Lower leg skin (tissue), 3 donors: Measurements from ENCODE around the gene CCDC183.

Experiments
- POLR2A ChIP-seq, 2 donors: fragments of 450-650 bp; IDR thresholded peaks; one replicate each; pipeline ENCODE4 v1.6.1; 2016 to 2017; ENCODE audit warnings: antibody characterized with exemption in 2 of 2, mild to moderate bottlenecking in 1 of 2, moderate library complexity in 1 of 2
- TF ChIP-seq, protein P1 (sequence below), 3 donors: fragments of 450-650 bp; IDR thresholded peaks; one replicate each; pipeline ENCODE4 v1.5.1; 2016; ENCODE audit warnings: antibody characterized with exemption in 3 of 3, mild to moderate bottlenecking in 3 of 3, moderate library complexity in 2 of 3

DNA sequence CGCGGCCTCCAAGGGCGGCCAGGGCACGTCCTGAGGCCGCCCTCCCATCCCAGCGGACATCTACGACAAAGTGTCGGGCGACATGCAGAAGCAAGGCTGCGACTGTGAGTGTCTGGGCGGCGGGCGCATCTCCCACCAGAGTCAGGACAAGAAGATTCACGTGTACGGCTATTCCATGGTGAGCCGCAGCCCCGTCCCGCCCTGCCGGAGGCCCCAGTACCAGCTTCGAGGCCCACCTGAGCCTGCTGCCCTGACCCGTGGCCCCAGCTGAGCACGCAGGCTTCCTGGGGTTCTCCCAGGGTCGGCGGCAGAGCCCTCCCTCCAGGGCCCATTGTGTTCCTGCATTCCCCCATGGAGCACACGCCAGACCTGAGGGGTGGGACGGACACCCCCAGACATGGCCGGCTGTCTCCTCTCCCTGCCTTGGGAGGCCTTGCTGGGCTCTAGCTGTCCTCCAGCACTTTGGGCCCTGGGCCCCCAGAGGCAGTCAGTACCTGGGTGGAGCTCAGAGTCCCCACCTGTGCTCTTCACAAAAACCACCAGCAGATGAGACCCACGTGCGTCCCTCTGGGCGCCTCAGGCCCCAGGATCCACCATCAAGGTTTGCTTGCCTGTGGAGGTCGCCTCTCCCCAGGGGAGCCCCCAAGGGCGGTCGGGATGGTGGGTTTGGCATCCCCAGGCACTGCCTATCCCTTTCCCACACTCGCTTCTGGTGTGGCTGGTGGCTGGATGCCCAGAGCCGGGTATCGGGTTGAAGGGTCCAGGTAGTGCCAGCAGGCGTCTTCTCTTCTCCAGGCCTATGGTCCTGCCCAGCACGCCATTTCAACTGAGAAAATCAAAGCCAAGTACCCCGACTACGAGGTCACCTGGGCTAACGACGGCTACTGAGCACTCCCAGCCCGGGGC lies 54.1 kb downstream of the CCDC183 start:
- TF ChIP-seq, protein P1, sequence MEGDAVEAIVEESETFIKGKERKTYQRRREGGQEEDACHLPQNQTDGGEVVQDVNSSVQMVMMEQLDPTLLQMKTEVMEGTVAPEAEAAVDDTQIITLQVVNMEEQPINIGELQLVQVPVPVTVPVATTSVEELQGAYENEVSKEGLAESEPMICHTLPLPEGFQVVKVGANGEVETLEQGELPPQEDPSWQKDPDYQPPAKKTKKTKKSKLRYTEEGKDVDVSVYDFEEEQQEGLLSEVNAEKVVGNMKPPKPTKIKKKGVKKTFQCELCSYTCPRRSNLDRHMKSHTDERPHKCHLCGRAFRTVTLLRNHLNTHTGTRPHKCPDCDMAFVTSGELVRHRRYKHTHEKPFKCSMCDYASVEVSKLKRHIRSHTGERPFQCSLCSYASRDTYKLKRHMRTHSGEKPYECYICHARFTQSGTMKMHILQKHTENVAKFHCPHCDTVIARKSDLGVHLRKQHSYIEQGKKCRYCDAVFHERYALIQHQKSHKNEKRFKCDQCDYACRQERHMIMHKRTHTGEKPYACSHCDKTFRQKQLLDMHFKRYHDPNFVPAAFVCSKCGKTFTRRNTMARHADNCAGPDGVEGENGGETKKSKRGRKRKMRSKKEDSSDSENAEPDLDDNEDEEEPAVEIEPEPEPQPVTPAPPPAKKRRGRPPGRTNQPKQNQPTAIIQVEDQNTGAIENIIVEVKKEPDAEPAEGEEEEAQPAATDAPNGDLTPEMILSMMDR (IDR thresholded peaks at IDR 0.05) = no peak
- no peak for TF ChIP-seq POLR2A (IDR thresholded peaks at IDR 0.05)
